Brain microvascular endothelial cell (primary cell): Measurements from ENCODE around the gene CTH.
"Not testable (repeated sequence)": the region's sequence is repeated elsewhere in the genome, so short reads cannot be mapped to it uniquely, and the experiment has no call there.

Experiments
- DNase-seq: peaks from one replicate; pipeline ENCODE4 v3.0.0-alpha.2; 2020
- H3K27ac ChIP-seq: fragments of 250-450 bp; sonication (Bioruptor Pico); 2 replicates; pipeline ENCODE4 v1.5.1; 2020; ENCODE audit warnings: mild to moderate bottlenecking, moderate library complexity
- H3K27me3 ChIP-seq: fragments of 250-450 bp; sonication (Bioruptor Pico); replicated peaks from 2 replicates; pipeline ENCODE4 v1.5.1; 2020; ENCODE audit warnings: mild to moderate bottlenecking
- H3K36me3 ChIP-seq: fragments of 250-450 bp; sonication (Bioruptor Pico); replicated peaks from 2 replicates; pipeline ENCODE4 v1.5.1; 2020; ENCODE audit warnings: mild to moderate bottlenecking
- H3K4me3 ChIP-seq: 2 replicates; pipeline ENCODE4 v1.5.1; 2011; ENCODE audit warnings: low read depth, mild to moderate bottlenecking, control low read depth, low read length, moderate library complexity
- in situ Hi-C: cut with HindIII; loops from 2 replicates; pipeline ENCODE4 v1.10.0; 2017; ENCODE audit warnings: low sequenced_read_pairs, low pct_ligation_motif_present
- TF ChIP-seq, protein P1 (sequence below): IDR thresholded peaks from 2 replicates; pipeline ENCODE4 v1.5.1; 2011; ENCODE audit warnings: low read depth, mild to moderate bottlenecking, moderate library complexity, low read length, control low read depth, inconsistent platforms; ENCODE audit errors: missing control alignments

CTH gene

DNA sequence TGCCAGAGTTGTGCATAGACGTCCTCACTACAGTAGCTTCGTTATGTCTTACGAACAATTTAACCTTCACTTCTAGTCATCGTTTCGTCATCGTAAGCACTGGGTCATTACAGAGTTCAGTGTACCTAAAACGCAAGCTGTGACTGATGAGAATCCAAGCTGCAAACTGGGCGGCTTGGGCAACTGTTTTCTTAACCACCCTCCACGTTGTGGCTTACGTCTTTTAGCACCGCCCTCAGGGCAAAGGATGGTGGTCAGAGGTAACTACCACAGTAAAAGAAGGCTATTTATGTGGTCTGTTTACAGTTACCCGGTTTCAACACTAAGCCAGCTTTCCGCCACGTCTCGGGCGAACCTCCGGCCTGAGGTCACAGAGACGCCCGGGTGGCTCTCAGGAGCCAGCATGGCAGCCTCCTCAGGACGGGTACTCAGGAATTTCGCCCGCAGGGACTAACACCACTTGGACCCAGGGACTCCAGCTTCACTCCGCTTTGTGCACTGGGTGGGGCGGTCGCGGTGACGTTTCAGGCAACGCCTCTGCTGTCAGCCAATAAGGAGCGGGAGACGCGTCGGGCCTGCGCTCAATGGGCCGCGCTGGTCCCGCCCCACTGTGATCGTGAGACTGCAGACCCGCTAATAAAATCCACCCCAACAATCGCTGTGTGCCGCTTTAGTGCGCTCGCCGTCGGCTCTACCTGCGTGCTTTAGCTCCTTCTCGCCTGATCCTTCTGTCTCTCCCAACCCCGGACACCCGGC, at the start of gene CTH:
CTH (plus strand) TSS at position 665 of the 756 bp plus-strand sequence. CDS start 148 bp downstream, outside the sequence.
- in situ Hi-C loops: no loop called here
- TF ChIP-seq, protein P1, sequence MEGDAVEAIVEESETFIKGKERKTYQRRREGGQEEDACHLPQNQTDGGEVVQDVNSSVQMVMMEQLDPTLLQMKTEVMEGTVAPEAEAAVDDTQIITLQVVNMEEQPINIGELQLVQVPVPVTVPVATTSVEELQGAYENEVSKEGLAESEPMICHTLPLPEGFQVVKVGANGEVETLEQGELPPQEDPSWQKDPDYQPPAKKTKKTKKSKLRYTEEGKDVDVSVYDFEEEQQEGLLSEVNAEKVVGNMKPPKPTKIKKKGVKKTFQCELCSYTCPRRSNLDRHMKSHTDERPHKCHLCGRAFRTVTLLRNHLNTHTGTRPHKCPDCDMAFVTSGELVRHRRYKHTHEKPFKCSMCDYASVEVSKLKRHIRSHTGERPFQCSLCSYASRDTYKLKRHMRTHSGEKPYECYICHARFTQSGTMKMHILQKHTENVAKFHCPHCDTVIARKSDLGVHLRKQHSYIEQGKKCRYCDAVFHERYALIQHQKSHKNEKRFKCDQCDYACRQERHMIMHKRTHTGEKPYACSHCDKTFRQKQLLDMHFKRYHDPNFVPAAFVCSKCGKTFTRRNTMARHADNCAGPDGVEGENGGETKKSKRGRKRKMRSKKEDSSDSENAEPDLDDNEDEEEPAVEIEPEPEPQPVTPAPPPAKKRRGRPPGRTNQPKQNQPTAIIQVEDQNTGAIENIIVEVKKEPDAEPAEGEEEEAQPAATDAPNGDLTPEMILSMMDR: no peak
- Histone ChIP-seq H3K4me3 (peak within 1 kb of the TSS; percentile 84), H3K27me3 (no peaks in the 10 kb centered on the region), H3K27ac (peak within 1 kb of the TSS; percentile 86), H3K36me3 (no peaks in the 10 kb centered on the region)
- DNase-seq: peak; percentile 96

DNA sequence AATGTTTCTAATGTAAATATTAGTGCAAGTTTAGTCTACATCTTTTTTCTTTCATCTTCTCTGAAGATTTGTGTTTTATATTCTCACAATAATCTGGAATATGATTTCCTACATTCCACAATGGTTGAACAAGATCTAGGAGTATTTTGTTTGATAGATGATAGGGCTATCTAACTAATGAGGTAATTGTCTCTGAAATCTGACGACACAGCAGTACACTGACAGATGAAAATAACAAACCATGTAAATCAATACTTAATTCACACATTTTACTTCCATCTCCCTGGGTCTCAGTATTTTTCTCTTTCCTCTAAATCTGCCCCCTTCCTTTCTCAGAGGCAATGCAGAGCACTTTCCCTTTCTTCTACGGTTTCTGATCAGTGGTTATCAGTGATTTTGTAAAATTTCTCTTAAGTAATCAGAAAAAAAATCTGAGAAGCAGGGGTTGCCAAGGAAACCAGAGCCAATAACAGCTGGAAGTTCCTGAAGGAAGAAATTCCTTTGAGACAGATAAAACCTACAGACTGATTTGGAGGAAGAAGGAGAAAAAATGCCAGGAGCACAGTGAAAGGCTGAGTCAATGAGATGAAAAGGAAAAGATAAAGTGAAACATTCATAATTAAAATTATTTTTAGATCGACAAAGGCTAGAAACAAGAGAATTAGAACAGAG, 49.2 kb upstream of the CTH start:
- no peaks in the 10 kb centered on the region for H3K27me3 ChIP-seq
- in situ Hi-C loops: no loop called here
- peak; percentile 69 for DNase-seq
- no peaks in the 10 kb centered on the region for H3K36me3 ChIP-seq
- no peak overlapping the region for H3K4me3 ChIP-seq
- TF ChIP-seq, protein P1: no peak
- H3K27ac ChIP-seq: peak overlapping the region; percentile 58

- TF ChIP-seq, protein P1: no peak
- Histone ChIP-seq H3K4me3 (no peak overlapping the region), H3K27me3 (no peaks in the 10 kb centered on the region), H3K27ac (no peak overlapping the region), H3K36me3 (no peaks in the 10 kb centered on the region)
- no peak for DNase-seq
- in situ Hi-C loops: no loop called here
Measured at GRCh38 chr1:70364439-70364838, 46.6 kb upstream of the CTH start.

DNA sequence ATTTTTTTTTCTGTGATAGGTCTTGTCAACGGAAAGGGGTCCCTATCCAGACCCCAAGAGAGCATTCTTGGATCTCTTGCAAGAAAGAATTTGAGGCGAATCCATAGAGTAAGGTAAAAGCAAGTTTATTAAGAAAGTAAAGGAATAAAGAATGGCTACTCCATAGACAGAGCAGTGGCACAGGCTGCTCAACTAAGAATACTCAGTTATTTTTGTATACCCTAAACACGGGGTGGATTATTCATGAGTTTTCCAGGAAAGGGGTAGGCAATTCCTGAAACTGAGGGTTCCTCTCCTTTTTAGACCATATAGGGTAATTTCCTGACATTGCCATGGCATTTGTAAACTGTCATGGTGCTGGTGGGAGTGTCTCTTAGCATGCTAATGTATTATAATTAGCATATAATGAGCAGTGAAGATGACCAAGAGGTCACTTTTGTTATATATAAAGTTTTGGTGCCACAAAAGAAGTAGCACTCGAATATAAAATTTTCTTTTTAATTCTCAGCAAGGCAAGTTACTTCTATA, 44.6 kb upstream of the CTH start:
- in situ Hi-C loops, H3K27me3 ChIP-seq, H3K36me3 ChIP-seq, DNase-seq, H3K4me3 ChIP-seq, H3K27ac ChIP-seq: not testable (repeated sequence)

GRCh38 chr1:70366997-70367396, 44.1 kb upstream of the CTH start:
- in situ Hi-C loops, H3K27me3 ChIP-seq, DNase-seq, H3K27ac ChIP-seq, H3K4me3 ChIP-seq, H3K36me3 ChIP-seq: not testable (repeated sequence)

GRCh38 chr1:70367397-70367796, 43.7 kb upstream of the CTH start:
- H3K27ac ChIP-seq, in situ Hi-C loops, H3K36me3 ChIP-seq, DNase-seq, H3K27me3 ChIP-seq, H3K4me3 ChIP-seq: not testable (repeated sequence)

DNA sequence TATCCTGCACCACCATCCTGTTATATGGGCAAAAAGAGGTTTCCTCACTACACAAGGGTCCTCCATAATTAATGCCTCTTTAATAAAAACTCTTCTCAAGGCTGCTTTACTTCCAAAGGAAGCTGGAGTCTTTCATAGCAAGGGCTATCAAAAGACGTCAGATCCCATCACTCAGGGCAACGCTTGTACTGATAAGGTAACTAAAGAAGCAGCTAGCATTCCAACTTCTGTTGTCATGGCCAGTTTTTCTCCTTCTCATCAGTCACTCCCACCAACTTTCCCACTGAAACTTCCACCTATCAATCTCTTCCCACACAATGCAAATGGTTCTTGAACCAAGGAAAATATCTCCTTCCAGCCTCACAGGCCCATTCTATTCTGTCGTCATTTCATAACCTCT, 39.5 kb upstream of the CTH start:
- H3K27ac ChIP-seq, DNase-seq, in situ Hi-C loops, H3K4me3 ChIP-seq, H3K36me3 ChIP-seq, H3K27me3 ChIP-seq: not testable (repeated sequence)
